GM12875 (cell line): Measurements from ENCODE around the gene HOXC9.

Experiments used
- H3K4me3 ChIP-seq: one replicate; pipeline ENCODE4 v1.5.1; 2011; ENCODE audit warnings: low read depth, low read length, control low read depth
- TF ChIP-seq, protein P1 (sequence below): IDR thresholded peaks from 2 replicates; pipeline ENCODE4 v1.5.1; 2011; ENCODE audit warnings: low read depth, mild to moderate bottlenecking, control low read depth, inconsistent platforms, low read length, moderate library complexity, borderline replicate concordance; ENCODE audit not compliant: insufficient read depth

The HOXC9 gene

DNA sequence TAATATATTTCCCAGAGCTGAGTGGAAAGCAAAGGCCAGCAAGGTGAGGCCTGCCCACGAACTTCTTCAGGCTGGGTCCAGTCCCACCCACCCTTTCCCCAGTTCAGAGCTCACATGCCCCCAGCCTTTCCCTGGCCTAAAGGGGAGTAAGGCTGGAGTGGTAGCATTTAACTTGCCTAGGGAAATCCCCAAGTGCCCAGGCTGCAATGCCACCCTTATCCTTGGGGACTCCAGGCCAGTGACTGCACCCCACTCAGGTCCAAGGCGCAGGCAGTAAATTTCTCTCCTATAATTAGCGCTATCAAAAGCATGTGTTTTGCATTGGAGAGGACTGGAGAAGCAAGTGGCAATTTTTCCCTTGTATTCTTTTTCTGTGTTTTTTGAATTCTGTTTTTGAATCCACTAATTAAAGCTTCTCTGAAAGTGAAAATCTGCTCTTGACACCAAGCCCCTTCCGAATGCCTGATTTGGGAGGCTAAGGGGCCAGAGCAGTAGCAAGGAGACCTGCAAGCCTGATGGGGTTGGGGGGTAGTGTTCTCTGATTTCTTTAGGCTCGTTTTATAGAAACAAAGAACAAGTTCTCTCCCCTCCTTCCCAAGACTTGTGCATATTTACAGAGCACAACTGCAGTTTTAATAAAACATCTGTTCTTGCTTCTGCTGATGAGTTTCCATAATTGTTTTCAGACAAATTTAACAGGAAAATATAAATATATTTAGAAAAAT is 24.8 kb downstream of the HOXC9 start:
- TF ChIP-seq, protein P1, sequence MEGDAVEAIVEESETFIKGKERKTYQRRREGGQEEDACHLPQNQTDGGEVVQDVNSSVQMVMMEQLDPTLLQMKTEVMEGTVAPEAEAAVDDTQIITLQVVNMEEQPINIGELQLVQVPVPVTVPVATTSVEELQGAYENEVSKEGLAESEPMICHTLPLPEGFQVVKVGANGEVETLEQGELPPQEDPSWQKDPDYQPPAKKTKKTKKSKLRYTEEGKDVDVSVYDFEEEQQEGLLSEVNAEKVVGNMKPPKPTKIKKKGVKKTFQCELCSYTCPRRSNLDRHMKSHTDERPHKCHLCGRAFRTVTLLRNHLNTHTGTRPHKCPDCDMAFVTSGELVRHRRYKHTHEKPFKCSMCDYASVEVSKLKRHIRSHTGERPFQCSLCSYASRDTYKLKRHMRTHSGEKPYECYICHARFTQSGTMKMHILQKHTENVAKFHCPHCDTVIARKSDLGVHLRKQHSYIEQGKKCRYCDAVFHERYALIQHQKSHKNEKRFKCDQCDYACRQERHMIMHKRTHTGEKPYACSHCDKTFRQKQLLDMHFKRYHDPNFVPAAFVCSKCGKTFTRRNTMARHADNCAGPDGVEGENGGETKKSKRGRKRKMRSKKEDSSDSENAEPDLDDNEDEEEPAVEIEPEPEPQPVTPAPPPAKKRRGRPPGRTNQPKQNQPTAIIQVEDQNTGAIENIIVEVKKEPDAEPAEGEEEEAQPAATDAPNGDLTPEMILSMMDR, result no peak
- H3K4me3 ChIP-seq, result no peak overlapping the region

DNA sequence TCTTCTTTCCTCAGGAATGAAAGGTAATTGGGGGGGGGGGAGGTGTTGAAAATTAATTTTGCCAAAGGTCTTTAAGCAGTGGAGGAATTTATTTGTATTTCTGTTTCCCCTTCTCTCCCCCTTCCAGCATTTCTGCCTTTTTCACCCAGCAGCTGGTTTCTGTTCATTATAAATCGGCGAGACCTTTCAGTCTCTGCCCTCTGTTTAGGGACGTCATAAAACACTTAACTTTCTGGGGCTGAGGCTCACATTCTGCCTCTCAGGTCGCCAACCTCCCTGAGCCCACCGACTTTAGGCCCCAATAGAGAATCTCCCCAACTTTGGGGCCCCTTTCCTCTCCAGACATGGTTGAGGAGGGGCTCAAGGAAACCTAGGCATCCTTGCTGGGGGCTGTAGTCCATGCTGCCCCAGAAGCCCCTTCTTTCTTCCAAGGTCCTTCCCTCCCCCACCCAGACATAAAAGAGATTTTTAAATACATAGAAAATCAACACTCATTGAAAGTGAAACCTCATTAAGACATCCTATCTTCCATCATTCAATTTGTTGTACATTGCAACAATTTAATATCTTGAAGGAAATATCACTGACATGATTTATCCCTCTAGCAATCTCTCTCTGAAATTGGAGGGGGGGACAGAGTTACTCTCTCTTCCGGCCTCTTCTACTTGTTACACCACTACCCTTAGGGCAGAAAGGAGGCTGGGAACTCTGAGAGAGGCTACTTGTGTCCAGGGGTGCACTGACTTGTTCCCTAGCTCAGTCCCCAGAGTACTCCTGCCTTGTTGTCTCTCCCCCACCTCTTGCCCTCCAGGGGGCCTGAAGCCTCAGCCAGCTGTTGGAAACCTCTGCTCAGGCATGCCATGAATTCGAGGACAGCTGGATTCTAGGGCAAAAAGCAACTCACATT is 25.8 kb downstream of the HOXC9 start:
- TF ChIP-seq, protein P1, result no peak
- H3K4me3 ChIP-seq, result no peak overlapping the region

DNA sequence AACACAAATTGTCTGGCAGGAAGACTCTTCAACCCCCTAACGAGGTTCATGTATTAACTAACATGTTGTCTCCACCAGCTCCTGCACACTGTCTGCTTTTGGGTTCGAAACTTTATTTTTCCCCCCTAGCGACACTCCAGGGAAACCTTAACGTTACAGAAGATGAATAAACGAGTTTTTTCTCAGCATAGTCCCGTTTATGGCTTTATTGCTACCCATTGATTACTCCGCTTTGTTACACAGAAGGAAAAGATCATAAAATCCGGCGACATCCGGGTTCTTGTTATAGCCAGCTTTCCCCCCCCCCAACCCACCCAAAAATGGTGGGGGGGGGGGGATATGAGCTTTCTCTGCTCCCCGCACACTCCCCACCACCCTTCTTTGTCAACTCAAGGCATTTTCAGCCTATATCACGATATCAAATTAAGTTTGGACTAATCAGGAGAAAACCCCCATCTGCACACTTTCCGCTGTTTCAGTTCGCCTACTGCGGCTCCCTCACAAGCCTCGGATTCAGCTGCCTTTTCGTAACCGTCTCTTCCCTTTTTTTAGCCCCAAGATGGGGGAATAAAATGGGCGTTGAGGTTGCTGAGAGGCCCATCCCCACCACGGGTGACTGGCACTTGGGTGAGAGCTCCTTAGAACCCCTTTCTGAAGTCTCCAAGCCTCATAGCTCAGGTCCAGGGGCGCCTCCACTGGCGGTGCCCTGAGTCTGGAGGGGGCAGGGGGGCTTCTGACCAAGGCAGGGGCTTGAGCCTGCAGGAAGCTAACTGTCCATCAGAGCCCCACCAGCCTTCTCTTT is 26.9 kb downstream of the HOXC9 start:
- TF ChIP-seq, protein P1, result no peak
- no peak overlapping the region for H3K4me3 ChIP-seq

DNA sequence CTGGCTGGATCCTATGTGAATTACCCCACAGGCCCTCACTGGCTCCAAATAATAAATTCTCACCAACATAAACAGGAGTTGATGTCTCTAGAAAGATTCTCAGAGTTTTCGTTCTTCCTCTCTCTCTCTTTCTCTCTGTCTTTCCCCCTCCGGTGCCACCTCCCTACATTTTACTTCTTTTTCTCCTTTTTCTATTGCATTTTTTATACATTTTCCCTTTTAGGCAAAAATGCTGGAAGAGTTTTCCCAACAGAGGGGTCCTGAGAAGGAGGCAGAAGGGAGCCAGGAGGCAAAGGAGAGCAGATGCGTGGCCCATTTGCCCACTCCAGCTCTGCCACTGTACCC is 27.5 kb downstream of the HOXC9 start:
- TF ChIP-seq, protein P1, result no peak
- H3K4me3 ChIP-seq, result no peak overlapping the region

DNA sequence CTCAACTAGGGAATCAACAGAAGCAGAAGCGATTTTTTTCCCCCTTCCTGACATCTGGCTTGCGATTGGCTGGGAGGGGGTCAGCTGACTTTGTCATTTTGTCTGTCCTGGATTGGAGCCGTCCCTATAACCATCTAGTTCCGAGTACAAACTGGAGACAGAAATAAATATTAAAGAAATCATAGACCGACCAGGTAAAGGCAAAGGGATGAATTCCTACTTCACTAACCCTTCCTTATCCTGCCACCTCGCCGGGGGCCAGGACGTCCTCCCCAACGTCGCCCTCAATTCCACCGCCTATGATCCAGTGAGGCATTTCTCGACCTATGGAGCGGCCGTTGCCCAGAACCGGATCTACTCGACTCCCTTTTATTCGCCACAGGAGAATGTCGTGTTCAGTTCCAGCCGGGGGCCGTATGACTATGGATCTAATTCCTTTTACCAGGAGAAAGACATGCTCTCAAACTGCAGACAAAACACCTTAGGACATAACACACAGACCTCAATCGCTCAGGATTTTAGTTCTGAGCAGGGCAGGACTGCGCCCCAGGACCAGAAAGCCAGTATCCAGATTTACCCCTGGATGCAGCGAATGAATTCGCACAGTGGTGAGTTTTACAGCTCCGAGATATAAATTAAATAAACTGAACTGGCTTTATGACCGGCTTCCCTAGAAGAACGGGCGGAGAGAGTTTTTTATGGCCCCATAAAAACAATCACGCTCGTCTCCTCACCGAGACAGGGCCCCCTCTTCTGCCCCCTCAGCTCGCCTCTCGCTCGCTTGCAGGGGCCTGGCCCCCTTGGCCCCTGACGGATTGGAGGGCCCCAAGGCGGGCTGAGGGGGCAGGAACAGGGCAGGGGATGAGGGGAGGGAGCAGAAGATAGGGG is 28.6 kb downstream of the HOXC9 start, which contains the start of gene HOXC6:
HOXC6 (plus strand) TSS at position 127 of the 888 bp plus-strand sequence; CDS start at position 209, 82 bp downstream.
- TF ChIP-seq, protein P1, result no peak
- H3K4me3 ChIP-seq, result no peak within 1 kb of the TSS
